Measurements from ENCODE around the gene TINAGL1.

DNA sequence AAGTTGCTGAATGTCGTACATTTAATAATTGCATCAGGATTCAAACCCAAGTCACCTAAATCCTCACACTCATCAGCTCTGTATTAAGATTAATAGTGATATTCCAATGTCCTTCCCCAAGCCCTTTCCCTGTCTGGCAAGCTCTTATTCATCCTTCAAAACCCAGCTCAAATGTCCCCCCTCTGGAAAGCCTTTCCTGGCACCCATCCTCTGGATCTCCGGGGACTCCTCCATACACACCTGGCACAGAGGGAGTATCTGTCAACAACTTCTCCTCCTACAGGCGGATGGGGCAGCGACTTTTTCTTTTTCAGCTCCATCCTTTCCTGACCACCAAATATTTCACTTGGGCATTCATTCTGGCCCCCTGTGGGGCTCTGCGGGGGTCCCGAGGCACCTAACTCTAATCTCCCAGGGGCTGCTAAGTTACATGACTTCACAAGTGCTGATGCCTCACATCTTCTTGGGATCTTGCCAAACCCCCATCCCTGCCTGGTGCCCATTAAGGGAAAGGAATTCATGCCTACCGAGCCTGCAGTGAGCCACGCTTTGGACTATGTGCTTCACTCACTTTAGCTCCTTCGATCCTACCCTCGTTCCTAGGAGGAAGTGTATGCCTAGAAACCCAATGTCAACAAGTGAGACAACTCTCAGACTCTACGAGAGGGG lies 15.2 kb downstream of the TINAGL1 start:
- TF ChIP-seq POLR2A (IDR thresholded peaks at IDR 0.05; ENCODE audit: low read depth, low read length), result no peak
- no peak for TF ChIP-seq HDGF (IDR thresholded peaks at IDR 0.05)
- TF ChIP-seq, protein P1, sequence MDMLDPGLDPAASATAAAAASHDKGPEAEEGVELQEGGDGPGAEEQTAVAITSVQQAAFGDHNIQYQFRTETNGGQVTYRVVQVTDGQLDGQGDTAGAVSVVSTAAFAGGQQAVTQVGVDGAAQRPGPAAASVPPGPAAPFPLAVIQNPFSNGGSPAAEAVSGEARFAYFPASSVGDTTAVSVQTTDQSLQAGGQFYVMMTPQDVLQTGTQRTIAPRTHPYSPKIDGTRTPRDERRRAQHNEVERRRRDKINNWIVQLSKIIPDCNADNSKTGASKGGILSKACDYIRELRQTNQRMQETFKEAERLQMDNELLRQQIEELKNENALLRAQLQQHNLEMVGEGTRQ (IDR thresholded peaks at IDR 0.05; ENCODE audit: borderline replicate concordance, low read depth, low read length), result no peak
- TF ChIP-seq PML (IDR thresholded peaks at IDR 0.05; ENCODE audit: low read length), result no peak
- no peak for TF ChIP-seq SP1 (IDR thresholded peaks at IDR 0.05; ENCODE audit: low read depth, low read length)
- TF ChIP-seq FOXM1 (IDR thresholded peaks at IDR 0.05; ENCODE audit: low read depth, low read length), result no peak

All from GM12878 (cell line).